Motor neuron (in vitro differentiated cells): ENCODE measurements around the gene SCD. TPM values are rescaled to one million over a fixed set of nuclear protein-coding genes. Genes with fewer than 3 reads are reported as not detected.
"Not testable (repeated sequence)": the region's sequence is repeated elsewhere in the genome, so short reads cannot be mapped to it uniquely, and the experiment has no call there.

ENCODE experiments used
- ATAC-seq, 8 experiments: fragments of 200-7000 bp; cut with Tn5 transposase; replicated peaks in 6 of 8; 2 replicates each; pipeline ENCODE4 v1.8.0; 2021; ENCODE audit warnings: mild to moderate bottlenecking in 8 of 8, moderate library complexity in 8 of 8
- H3K27ac ChIP-seq, 2 donors: fragments of 250-450 bp; sonication (Bioruptor Pico); 2 replicates each; pipeline ENCODE4 v1.9.0; 2021; ENCODE audit warnings: antibody characterized with exemption in 2 of 2, mild to moderate bottlenecking in 2 of 2, moderate library complexity in 1 of 2
- H3K4me1 ChIP-seq, 2 donors: fragments of 250-450 bp; sonication (Bioruptor Pico); replicated peaks in 1 of 2; 2 replicates each; pipeline ENCODE4 v1.6.1; 2021; ENCODE audit warnings: antibody characterized with exemption in 2 of 2, mild to moderate bottlenecking in 2 of 2, moderate library complexity in 1 of 2
- H3K4me3 ChIP-seq, 5 donors: fragments of 250-450 bp; sonication (Bioruptor Pico); 2 replicates each; pipeline ENCODE4 v1.9.0; 2021; ENCODE audit warnings: antibody characterized with exemption in 5 of 5, mild to moderate bottlenecking in 5 of 5, moderate library complexity in 4 of 5
- WGBS, 10 experiments: fragments of 450-650 bp; shearing (Covaris generic); methylation state at CpG; one replicate each; pipeline ENCODE4 v1.0.0; 2022; 5-methylcytosine and 5-hydroxymethylcytosine counted together
- in situ Hi-C, 9 experiments: fragments of 400-800 bp; cut with MboI; loops; one replicate each; pipeline ENCODE4 v1.15.0; 2021; ENCODE audit warnings: low sequenced_read_pairs in 9 of 9, low pct_unique_long_range_greater_than_20kb in 2 of 9; ENCODE audit not compliant: unreplicated experiment in 9 of 9
- total RNA-seq, 8 experiments: library from RNA; unstranded; fragments of 300-600 nt; gene quantifications; 2 replicates each; pipeline versions ENCODE4 v1.2.3 to v1.2.4, GENCODE V29; 2022

SCD gene
- total RNA-seq: 100 to 1,000 TPM; 100 to 535 (median 198) TPM

DNA sequence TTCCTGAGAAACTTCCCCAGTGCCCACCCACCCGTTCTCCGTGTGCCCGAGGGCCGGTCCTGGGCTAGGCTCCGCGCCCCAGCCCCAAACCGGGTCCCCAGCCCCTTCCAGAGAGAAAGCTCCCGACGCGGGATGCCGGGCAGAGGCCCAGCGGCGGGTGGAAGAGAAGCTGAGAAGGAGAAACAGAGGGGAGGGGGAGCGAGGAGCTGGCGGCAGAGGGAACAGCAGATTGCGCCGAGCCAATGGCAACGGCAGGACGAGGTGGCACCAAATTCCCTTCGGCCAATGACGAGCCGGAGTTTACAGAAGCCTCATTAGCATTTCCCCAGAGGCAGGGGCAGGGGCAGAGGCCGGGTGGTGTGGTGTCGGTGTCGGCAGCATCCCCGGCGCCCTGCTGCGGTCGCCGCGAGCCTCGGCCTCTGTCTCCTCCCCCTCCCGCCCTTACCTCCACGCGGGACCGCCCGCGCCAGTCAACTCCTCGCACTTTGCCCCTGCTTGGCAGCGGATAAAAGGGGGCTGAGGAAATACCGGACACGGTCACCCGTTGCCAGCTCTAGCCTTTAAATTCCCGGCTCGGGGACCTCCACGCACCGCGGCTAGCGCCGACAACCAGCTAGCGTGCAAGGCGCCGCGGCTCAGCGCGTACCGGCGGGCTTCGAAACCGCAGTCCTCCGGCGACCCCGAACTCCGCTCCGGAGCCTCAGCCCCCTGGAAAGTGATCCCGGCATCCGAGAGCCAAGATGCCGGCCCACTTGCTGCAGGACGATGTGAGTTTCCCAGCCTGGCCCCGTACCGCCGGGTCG lies at the start of gene SCD:
SCD (plus strand) TSS at position 469 of the 803 bp plus-strand sequence; CDS start at position 741, 272 bp downstream.
- 0 to 5% (median 0%) methylated on average over 3 to 11 of the region's 73 CpGs; no CpG with 5 or more reads in 5 of the 10 experiments for WGBS, 10 experiments
- H3K4me1 ChIP-seq: peaks cover 35 to 40% of the 10 kb centered on the region in 2 donors
- H3K4me3 ChIP-seq: peak within 1 kb of the TSS; percentile 67 to 87 (median 82)
- ATAC-seq: peak; percentile 83 to 90 (median 86)
- in situ Hi-C loops: loop anchor here (10.0 to 25.0 kb wide), 3 partner anchors 88 to 165 kb away; partner anchors contain the start of gene SEC31B (in 2 of the 9)
- peak within 1 kb of the TSS; percentile 96 to 99 for H3K27ac ChIP-seq

DNA sequence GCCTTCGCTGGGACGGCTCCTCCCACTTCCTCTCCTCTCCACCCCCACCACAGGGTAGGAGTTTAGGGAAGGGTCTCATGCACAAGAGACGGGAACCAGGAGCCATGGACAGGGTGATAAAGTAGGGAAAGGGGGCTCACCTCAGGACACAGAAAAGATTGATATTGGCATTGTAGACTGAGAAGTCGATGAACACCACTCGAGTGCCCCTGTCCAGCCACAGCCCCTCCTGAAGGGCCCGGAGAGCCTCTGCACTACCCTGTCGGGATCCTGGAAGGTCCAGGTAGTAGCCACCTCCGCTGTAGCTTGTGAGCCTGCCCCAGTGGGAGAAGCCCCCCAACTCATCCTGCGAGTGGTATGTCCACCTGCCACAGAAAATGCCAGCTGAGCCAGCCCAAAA lies 49.8 kb upstream of the SCD start:
- 20 to 87% (median 71%) methylated on average over 1 to 3 of the region's 9 CpGs; no CpG with 5 or more reads in 5 of the 10 experiments for WGBS, 10 experiments
- H3K4me3 ChIP-seq: no peak overlapping the region
- ATAC-seq: no peak
- in situ Hi-C loops: no loop called here
- H3K4me1 ChIP-seq: no peaks in the 10 kb centered on the region
- no peak overlapping the region for H3K27ac ChIP-seq

DNA sequence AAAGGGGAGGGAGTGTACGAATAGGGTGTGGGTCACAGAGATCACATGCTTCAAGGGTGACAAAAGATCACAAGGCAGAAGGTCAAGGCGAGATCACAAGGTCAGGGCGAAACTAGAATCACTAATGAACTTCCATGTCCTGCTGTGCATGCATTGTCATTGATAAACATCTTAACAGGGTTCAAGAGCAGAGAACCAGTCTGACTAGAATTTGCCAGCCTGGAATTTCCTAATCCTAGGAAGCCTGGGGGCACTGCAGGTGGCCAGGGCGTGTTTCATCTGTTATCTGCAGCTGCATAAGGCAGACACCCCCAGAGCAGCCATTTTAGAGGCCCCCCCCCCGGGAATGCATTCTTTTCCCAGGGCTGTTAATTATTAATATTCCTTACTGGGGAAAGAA lies 45.9 kb upstream of the SCD start:
- not testable (repeated sequence) for H3K4me3 ChIP-seq

DNA sequence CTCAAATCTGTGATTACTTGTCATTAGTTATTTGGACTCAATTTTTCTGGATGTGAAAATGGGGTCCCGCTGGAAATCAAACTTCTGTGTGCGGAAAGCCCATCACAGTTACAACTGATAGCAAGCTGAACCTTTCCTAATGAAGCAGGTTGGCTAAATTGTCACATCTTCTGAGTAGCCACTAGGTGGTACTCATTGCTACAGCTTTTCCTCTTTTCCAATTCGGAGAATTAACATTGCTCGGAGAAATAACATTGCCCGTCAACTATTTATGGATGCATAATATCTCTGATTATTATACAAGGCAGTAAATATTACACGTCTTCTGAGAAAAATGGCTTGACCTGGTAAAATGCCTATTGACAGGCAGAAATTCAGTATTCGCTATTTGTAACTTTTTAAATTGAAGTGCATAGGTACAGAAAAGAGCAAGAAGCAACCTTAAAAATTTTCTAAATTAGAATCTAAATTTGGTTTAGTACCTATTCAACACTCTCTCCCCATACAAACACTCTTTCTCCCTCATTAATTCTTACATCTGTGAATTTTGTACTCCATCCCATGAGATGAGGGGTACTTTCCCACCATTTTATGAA lies 43.2 kb upstream of the SCD start:
- H3K27ac ChIP-seq: no peak overlapping the region
- H3K4me1 ChIP-seq: no peaks in the 10 kb centered on the region
- ATAC-seq: peak in 5 of 8 experiments; percentile 41 to 71 (median 46)
- in situ Hi-C loops: no loop called here
- H3K4me3 ChIP-seq: no peak overlapping the region
- WGBS, 10 experiments: 0 to 39% (median 23%) methylated on average over 1 to 7 of the region's 7 CpGs; no CpG with 5 or more reads in 1 of the 10 experiments

More for the DNA sequence above, 45.9 kb upstream of the SCD start:
- H3K27ac ChIP-seq, in situ Hi-C loops, H3K4me1 ChIP-seq, ATAC-seq: not testable (repeated sequence)
- WGBS, 10 experiments: 0 to 80% (median 0%) methylated on average over 1 to 4 of the region's 5 CpGs; no CpG with 5 or more reads in 3 of the 10 experiments

DNA sequence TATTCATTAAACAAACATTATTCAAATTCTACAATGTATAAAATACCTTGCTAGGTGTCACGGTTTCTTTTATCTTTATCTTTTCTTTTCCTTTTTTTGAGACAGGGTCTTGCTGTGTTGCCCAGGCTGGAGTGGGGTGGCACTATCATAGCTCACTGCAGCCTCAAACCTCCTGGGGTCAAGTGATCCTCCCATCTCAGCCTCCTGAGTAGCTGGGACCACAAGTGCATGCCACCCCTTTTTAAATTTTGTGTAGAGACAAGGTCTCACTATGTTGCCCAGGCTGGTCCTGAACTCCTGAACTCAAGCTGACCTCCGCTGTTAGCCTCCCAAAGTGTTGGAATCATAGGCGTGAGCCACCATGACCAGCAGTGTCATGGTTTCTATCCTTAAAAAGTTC lies 42.6 kb upstream of the SCD start:
- Histone ChIP-seq H3K4me3 (no peak overlapping the region), H3K4me1 (no peaks in the 10 kb centered on the region), H3K27ac (no peak overlapping the region)
- in situ Hi-C loops: no loop called here
- no peak for ATAC-seq
- 60 to 100% (median 100%) methylated on average over 1 to 3 of the region's 3 CpGs; no CpG with 5 or more reads in 1 of the 10 experiments for WGBS, 10 experiments

DNA sequence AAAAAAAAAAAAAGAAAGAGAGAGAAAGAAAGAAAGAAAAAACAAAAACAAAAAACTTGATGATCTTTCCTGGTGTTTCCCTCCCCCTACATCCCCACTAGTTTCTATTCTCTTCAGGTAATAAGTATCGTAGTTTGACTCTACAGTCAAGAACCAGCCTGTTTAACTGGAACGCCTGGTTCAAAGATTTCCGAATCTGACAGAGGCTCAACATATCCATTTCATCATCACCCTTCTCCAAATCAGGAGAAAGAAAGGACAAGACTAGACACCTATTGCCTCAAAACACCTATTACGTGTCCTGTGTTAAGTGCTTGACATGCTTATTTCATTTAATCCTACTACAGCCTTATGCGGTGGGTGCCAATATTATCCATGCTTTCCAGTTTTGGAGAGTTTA lies 40.2 kb upstream of the SCD start:
- in situ Hi-C loops: no loop called here
- WGBS, 10 experiments: 64 to 100% (median 80%) methylated on average over 1 to 5 of the region's 5 CpGs; no CpG with 5 or more reads in 1 of the 10 experiments

DNA sequence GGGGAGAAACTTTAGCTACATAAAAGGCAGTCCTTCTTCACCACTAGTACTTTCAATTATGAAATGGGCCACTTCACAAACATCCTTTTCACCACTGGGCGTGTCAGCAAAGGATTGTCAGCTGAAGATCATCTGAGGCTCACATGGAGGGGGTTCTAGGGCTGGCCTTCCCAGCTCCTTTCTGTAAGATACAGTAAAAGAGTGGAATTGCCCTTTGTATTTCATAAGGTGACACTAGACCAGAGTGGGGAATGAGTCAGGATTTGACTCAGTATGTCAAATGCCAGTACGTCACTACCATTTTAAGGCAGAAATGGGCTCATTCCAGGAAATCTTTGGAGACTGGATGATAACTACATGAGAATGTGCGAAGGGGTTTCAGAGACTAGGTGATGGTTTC lies 39.3 kb upstream of the SCD start:
- in situ Hi-C loops: no loop called here
- H3K27ac ChIP-seq: no peak overlapping the region
- H3K4me3 ChIP-seq: no peak overlapping the region
- ATAC-seq: peak in 1 of 8 experiments; percentile 82
- WGBS, 10 experiments: 50 to 93% (median 81%) methylated on average over 1 to 3 of the region's 3 CpGs
- no peaks in the 10 kb centered on the region for H3K4me1 ChIP-seq

More for the DNA sequence above, 40.2 kb upstream of the SCD start:
- Histone ChIP-seq H3K4me3 (no peak overlapping the region), H3K4me1 (no peaks in the 10 kb centered on the region), H3K27ac (no peak overlapping the region)
- no peak for ATAC-seq

DNA sequence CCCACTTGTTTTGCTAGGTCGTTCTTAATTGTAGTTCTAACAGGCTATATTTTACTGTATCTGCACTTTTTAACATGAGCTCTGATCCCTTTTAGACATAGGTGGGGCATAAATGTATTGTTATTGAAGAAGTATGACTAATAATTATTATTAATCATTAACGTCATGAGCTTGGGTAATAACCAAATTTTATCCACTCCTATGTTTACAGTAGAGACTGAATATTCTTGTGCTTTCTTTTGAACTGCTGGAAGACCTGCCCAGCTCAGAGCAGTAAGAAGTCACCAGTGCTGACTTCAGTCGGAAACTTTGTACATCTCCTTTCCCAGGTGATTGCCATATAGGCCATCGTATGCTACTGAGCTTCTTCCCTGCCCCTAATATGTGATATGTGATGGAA lies 35.7 kb upstream of the SCD start:
- Histone ChIP-seq H3K27ac (no peak overlapping the region), H3K4me3 (no peak overlapping the region), H3K4me1 (no peaks in the 10 kb centered on the region)
- 7 to 83% (median 55%) methylated on average over 1 to 4 of the region's 4 CpGs for WGBS, 10 experiments
- in situ Hi-C loops: no loop called here
- no peak for ATAC-seq

DNA sequence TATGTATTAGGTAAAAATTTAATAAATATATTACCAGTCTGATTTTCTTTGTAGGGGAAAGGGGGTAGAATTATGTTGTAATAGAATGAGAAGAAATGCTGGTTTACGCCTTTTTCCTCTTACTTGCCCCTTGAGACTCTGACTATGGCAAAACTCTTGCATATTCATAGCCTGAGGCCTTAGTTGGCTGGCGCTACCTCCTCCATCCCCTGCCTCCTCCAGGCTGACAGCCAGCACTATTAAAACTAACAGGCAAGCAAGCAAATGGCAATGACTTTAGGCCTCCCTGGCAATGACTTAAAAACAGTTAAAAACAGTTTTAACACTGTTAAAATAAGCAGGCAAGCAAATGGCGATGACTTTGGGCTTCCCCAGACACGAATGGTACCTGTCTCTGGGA lies 31.4 kb upstream of the SCD start:
- ATAC-seq: peak in 2 of 8 experiments; percentile 83 to 86
- Histone ChIP-seq H3K4me1 (peaks cover 0 to 3% of the 10 kb centered on the region in 2 donors), H3K4me3 (no peak overlapping the region), H3K27ac (no peak overlapping the region)
- 10 to 79% (median 51%) methylated on average over 2 to 4 of the region's 4 CpGs; no CpG with 5 or more reads in 4 of the 10 experiments for WGBS, 10 experiments
- in situ Hi-C loops: no loop called here

DNA sequence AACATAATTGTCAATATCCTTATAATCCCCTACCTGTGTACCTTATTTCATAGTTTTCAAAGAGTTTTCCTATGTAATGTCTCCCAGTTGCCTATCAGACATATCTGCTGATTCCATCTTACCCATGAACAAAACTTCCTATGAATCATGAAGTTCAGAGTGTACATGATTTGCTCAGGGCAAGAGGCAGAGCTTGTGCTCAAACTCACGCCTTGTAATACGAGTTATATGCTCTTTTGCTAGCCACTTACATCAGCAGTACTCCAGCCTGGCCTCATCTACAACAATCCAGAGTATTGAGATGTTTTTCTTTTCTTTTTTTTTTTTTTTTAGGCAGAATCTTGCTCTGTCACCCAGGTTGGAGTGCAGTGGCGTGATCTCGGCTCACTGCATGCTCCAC lies 28.8 kb upstream of the SCD start:
- Histone ChIP-seq H3K27ac (no peak overlapping the region), H3K4me1 (peaks cover 0 to 3% of the 10 kb centered on the region in 2 donors), H3K4me3 (no peak overlapping the region)
- in situ Hi-C loops: no loop called here
- no peak for ATAC-seq
- 43 to 100% (median 80%) methylated on average over 1 to 4 of the region's 4 CpGs; no CpG with 5 or more reads in 3 of the 10 experiments for WGBS, 10 experiments

DNA sequence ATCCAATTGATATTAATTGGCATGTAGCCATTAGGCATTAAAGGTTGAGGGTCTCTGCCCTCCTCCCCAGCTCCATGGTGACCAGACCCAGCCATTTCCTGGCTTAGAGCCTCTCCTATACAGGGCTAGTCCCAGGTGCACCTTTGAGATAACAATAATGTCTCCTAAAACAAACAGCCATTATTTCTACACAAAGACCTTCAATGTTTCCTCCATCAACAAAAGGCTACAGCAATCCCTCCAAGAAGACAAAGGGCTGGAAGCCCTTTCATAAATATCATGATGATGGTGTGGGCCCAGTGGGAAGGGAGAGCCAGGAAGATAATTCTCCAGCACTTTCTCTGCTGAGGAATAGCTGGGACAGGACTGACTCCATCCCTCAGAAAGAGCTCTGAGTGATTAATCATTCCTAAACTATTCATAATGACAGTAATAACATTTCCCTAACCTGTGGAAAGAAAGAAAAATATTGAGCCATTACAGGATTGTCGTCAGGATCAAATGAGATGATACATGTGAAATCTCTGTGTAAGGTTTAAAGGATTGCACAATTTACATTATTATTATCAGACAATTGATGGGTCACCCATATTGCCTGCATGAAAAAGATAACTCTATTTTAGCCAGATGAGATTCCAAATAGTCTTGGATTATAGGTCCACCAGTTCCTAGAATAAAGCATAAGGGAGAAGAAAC lies 27.2 kb upstream of the SCD start:
- in situ Hi-C loops: no loop called here
- H3K27ac ChIP-seq: no peak overlapping the region
- H3K4me1 ChIP-seq: peaks cover 0 to 3% of the 10 kb centered on the region in 2 donors
- 0 to 83% (median 71%) methylated on average over 1 of the region's 1 CpG; no CpG with 5 or more reads in 5 of the 10 experiments for WGBS, 10 experiments
- peak in 2 of 8 experiments; percentile 55 to 89 for ATAC-seq
- no peak overlapping the region for H3K4me3 ChIP-seq

DNA sequence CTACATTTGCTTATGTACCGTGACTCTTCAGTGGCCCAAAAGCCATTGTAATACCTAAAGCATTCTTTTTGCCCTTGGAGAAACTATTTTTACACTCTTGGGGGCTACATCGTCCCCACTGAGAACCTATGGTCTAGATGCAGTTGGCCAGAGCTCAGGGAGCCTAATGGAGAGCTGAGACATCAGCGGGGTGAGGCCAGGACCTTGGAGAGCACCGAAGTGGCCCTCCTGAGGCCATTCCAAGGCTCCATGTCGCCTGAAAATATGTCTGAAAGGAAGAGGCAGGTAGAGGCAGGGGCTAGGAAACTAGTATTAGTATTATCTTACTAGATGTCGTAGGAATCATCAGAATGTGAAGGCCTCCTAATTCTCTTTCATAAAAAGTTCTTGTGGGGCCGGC lies 21.9 kb upstream of the SCD start:
- 13 to 57% (median 40%) methylated on average over 1 to 6 of the region's 7 CpGs; no CpG with 5 or more reads in 1 of the 10 experiments for WGBS, 10 experiments
- in situ Hi-C loops: loop anchor here in 8 of 9 experiments (25.0 kb wide), 2 partner anchors 112 to 187 kb away; partner anchors contain the start of gene SEC31B (in 2 of the 8)
- ATAC-seq: no peak

More for the DNA sequence above, 21.9 kb upstream of the SCD start:
- Histone ChIP-seq H3K4me1 (peaks cover under 1 to 5% of the 10 kb centered on the region in 2 donors), H3K4me3 (no peak overlapping the region), H3K27ac (no peak overlapping the region)
